OCI-LY3 (cell line): Measurements from ENCODE around the gene EPHA6.

Source experiments
- EZH2phosphoT487 ChIP-seq: fragments of 200-600 bp; shearing (Covaris generic); IDR thresholded peaks from 2 replicates; pipeline ENCODE4 v1.6.1; 2018; ENCODE audit warnings: antibody characterized with exemption, mixed run types, low read depth
- TF ChIP-seq, protein P1 (sequence below): fragments of 200-600, 300-600 bp; sonication (generic); IDR thresholded peaks from 2 replicates; pipeline ENCODE4 v1.5.1; 2014; ENCODE audit warnings: antibody characterized with exemption, low read length, low read depth

- TF ChIP-seq, protein P1, sequence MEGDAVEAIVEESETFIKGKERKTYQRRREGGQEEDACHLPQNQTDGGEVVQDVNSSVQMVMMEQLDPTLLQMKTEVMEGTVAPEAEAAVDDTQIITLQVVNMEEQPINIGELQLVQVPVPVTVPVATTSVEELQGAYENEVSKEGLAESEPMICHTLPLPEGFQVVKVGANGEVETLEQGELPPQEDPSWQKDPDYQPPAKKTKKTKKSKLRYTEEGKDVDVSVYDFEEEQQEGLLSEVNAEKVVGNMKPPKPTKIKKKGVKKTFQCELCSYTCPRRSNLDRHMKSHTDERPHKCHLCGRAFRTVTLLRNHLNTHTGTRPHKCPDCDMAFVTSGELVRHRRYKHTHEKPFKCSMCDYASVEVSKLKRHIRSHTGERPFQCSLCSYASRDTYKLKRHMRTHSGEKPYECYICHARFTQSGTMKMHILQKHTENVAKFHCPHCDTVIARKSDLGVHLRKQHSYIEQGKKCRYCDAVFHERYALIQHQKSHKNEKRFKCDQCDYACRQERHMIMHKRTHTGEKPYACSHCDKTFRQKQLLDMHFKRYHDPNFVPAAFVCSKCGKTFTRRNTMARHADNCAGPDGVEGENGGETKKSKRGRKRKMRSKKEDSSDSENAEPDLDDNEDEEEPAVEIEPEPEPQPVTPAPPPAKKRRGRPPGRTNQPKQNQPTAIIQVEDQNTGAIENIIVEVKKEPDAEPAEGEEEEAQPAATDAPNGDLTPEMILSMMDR = no peak
- TF ChIP-seq EZH2phosphoT487 = no peak
Observed at GRCh38 chr3:97148931-97149330, 334.5 kb downstream of the EPHA6 start.
